Measurements from ENCODE around the gene DGKB.

DGKB gene

DNA sequence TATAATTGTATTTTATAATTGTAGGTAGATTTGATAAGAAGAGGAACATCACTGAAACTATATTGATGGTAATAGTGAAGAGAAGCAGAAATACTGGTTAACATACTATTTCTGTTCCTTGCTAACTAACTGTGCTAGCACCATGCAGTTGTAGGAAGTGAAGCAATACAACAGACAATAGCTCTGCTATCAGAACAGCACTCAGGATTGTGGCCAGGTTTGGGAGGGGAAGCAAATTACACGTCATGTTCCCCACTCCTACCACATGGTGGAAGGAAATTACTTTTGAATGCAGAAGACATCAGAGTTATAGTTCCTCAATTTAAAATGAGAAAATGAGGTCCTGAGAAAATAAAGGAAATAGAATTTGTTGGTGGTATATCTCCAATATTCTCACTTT is 151.1 kb downstream of the DGKB start:
- DNase-seq: no peak

- DNase-seq: no peak
Observed at GRCh38 chr7:14748461-14748860, 154.1 kb downstream of the DGKB start.

DNA sequence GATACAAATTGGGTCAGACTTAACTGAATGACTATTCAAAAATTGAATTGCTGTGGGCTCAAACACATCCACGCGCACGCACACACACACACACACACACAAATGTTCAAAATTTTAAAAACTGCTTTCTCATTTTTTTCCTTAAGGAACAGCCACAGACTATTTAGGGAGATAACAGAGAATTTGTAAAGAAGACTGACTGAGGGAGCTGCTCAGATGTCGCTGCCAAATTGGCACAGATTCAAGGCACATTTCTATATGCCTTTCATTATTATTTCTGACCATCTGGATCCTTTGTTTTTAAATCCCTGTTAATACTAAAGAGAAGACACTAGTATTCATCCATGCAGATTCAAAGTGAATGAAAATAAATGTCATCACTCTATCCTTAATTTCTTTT is 154.8 kb downstream of the DGKB start:
- peak; percentile 12 for DNase-seq

- DNase-seq: no peak
Observed at GRCh38 chr7:14745076-14745475, 157.5 kb downstream of the DGKB start.

DNA sequence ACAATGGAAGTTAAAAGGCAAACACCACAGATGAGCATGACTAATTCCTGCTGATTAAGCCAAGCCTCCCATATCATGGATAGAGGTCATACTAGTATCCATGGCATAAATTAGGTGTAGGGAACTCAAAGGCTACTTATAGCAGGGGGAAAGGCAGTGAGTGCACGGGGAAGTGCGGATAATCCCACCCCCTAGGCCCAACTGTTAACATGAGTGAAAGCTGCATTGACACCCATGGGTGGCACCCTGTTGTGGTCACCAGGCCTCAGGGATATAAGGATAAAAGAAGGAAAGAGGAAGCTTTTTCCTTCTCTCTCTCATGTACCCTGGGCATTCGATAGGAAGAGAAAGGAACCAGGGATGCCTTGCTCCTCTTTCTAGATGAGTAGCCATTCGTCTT is 161.9 kb downstream of the DGKB start:
- no peak for DNase-seq

DNA sequence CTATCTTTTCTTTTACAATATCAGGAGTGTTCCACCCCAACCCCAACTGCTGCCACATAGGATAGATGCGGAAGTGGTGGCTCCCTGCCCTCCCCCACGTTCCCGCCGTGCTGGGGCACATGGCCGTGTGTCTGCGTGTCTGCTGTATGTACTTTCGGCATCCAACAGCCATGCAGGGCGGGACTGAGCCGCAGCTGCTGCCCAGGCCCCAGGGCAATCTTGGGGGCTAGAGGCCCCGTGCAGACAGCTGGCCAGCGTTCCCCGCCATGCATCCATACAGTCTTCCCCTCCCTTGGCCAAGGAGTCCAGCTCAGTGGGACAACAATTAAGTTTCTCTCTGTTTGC is 162.7 kb downstream of the DGKB start:
- DNase-seq: no peak

GRCh38 chr7:14739168-14739840 is 163.2 kb downstream of the DGKB start:
- DNase-seq: no peak

GRCh38 chr7:14738086-14738485 is 164.5 kb downstream of the DGKB start:
- no peak for DNase-seq

DNA sequence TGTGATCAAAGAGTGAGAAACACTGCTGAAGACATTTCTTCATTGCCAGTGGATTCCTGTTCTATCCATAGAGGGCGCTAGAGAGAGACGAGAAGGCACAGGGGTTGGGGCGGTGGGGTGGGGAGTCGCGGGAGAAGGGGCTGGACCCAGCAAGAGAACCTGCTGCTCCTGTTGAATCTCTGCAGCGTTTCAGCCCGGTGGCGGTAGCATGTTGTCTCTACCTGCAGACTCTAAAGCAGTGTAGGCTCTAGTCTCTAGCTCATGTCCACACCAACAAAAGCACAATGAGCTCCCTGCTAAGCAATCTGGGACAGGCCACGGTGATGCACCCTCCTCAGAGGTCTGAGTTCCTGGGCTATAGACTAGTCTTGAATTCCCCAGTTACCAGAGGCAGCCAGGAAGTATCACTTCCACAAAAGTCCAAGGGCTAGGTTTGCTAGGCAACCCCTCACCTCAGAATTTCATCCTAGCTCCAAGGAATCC is 167.7 kb downstream of the DGKB start:
- DNase-seq: no peak

DNA sequence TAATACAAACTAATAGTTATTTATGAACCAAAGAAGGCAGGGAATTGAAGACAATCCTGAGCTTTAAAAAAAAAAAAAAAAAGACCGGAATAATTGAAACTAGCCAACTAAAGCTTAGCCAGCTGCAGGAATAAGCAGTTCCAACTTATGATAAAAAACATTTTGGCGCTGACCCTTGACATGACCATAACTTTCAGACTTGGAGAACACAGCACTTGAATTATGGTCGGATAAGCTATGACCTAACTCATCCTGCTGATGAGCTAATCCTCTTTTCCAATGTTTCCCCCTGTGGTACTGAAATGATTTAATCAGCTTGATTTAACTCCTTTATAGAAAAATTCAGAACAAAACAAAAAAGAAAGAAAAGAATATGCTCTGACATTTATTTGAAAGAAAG is 181.8 kb downstream of the DGKB start:
- DNase-seq: no peak

DNA sequence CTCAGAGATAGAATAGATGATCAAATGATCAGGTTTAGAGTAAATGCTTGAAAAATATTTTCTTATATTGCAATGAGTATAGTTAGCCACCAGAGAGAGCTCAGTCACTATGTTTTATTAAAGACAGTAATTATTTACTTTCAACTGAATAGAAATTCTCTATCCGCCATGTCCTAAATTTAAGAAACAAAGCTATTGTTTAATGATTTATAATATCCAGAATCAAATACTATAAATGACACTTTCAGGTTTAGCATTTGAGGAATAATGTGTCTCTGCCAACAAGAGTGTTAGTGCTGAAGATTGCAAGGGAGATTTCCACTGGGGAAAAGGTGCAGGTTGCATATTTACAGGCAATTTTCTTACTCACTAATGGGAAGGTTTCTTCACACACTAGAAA is 184.7 kb downstream of the DGKB start:
- DNase-seq: peak; percentile 51

GRCh38 chr7:14717169-14717568 is 185.4 kb downstream of the DGKB start:
- no peak for DNase-seq

DNA sequence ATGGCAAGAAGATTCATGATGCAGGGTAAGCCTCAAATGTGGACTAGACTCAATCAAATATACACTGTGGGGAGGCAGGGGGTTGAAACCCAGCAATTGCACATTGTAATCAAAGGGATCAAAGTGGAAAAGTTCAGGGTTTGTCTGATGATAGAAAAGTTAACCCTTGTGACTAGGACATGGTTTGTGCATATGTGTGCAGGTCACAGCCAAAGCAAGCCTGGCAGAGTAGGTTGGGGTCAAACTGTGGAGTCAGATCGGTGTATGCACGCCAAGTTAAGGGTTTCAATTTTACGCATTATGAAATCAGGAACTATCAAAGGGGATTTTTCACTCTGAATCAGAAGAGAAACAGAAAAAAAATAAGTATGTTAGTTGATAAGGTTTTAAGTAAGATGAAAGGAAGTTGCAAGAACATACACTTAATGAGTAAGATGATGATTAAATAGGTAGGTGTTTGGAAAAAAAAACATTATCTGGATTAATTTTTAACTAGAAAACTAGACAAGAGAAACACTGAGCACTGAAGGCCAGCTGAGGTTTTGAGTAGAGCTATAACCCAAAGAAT is 188.3 kb downstream of the DGKB start:
- DNase-seq: no peak

DNA sequence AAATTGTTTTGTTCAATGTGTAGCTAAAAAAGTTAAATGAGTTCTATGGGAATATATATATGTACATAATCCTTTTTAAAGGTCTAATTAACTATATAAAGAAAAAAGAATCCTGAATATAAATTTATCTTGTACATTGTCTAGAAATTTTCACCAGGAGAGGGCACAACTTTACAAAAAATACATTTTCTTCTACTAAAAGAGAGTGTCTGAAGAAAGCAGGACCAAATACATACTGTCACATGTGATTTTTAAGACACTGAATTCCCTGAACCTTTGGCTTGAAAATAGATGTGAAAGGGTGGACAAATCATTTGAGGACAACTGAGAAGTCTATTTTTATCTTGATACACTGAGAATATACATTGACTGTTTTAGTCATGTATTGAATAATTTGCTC is 204.3 kb downstream of the DGKB start:
- no peak for DNase-seq

DNA sequence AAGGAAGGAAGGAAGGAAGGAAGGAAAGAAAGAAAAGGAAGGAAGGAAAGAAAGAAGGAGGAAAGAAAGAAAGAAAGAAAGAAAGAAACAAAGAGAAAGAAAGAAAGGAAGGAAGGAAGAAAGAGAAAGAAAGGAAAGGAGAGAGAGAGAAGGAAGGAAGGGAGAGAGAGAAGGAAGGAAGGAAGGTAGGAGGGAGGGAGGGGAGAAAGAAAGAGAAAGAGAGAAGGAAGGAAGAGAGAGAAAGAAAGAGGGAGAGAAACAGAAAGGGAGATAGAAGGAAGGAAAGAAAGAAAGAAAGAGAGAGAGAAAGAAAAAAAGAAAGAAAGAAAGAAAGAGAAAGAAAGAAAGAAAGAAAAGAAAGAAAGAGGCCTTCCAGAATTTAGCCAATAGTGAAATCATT is 204.9 kb downstream of the DGKB start:
- DNase-seq: no peak

GRCh38 chr7:14691597-14692203 is 210.9 kb downstream of the DGKB start:
- DNase-seq: peak; percentile 65

- no peak for DNase-seq
Observed at GRCh38 chr7:14691034-14691433, 211.5 kb downstream of the DGKB start.

GRCh38 chr7:14690486-14690885 is 212.1 kb downstream of the DGKB start:
- no peak for DNase-seq

DNA sequence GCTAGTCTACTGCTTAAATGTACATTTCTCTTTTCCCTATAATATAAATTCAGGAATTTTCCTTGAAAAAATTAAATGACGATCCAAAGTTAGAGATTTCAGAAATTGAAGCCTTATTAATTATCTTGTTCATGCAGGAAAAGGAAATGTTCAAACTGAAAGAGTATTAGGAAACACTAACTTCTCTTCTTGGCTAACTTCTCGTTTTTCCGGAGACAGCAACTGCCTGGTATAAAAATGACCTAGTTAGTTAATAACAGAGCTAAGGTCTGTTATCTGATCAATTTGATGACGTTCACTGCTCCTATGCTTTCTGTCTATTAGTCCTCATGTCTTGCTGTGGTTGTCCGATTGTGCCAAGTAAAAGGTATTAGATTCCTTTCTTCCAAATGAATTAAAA is 212.5 kb downstream of the DGKB start:
- no peak for DNase-seq

GRCh38 chr7:14688208-14688607 is 214.3 kb downstream of the DGKB start:
- no peak for DNase-seq

DNA sequence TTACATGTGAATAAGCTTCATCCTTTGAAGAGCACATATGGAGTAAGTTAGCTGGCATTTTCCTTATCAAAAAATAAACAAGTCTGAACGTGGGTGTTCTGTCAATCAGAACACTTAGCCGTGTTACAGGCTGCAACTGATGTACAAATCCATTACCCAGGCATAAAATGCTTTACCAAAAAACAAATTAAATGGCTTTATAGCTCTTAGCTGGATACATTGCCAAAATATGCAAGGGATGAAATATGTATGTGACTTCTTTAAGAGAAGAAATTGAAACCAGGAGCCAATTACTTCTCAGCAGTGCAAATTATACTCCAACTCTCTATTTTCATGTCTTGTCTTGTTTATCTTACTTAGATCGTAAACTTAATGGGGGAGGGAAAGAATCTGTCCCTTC is 214.8 kb downstream of the DGKB start:
- no peak for DNase-seq

DNA sequence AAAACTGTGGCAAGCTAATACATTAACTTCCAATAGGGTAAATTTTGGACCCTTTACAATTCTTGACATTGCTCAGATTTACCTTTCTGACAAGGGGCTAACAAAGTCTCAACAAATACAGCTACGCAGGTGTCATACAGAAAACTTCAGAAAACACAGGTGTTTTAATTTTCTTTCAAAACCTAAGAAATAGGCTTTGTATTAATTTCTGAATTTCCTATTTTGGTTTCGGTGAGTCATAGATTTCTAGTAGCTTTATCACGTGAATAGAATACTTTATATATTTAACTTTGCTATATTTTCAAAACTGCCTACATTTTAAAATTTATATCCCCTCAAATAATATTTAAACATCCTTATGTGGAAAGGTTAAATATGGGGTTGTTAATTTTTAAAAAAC is 215.3 kb downstream of the DGKB start:
- DNase-seq: no peak

GRCh38 chr7:14685167-14685566 is 217.4 kb downstream of the DGKB start:
- DNase-seq: no peak

DNA sequence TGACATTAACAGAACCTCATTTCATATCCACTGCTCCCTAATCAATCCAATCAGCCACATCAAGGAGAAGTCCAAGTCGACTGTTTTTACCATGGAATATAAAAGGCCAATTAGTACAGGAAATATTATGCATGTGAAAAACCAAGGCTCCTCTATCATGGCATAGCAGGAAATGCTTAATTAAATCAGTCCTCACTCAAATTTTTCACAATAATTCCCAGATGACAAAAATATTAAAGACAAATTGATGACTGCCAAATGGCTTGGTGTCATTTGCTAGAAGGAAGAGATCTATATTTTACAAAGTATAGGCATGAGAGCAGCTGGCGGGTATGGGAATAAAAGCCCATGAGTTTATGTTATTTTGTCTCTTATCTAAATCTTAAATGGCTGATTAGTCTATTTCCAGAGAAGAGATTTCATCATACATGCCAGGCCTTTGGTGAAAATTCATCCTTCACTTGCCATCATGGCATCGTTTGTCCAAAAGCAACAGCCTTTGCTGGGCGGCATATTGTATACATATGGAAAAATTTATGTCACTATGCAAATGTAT is 219.6 kb downstream of the DGKB start:
- DNase-seq: no peak

DNA sequence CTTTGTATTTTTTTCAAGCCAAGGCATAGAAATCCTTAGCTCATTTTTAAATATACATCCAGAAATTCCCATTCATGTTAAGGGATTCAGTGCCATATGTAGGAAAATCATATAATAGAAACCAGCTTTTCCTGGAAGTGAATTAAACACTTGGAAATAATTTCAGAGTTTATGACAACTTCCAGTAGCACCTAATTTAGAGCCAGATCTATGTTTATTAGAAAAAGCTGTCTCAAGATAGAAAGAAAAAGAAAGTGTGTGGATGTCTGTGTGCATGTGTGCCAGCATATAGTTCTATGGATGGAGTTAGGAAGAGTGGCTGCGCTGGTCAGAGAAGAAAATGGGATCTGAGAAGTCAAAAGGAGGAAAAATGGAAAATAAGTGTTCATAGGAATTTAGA is 225.7 kb downstream of the DGKB start:
- DNase-seq: no peak
